AG04449 (cell line): Measurements from ENCODE around the gene VWA2.

Experiments used
- CTCF ChIA-PET: fragments of 350-600 bp; formaldehyde crosslinking; extraction: SDS; loops from one replicate; lab custom pipeline; 2021; ENCODE audit warnings: antibody characterized with exemption; lab: Yijun Ruan, JAX
- POLR2A ChIA-PET: fragments of 400-600, 350-600 bp; formaldehyde crosslinking; extraction: SDS; loops from one replicate; lab custom pipeline; 2020; ENCODE audit warnings: antibody characterized with exemption, inconsistent platforms; lab: Yijun Ruan, JAX
- DNase-seq: peaks from one replicate; pipeline ENCODE4 v3.0.0-alpha.2; 2010; ENCODE audit warnings: low read depth, low spot score
- H3K4me3 ChIP-seq: 2 replicates; pipeline ENCODE4 v1.5.1; 2011; ENCODE audit warnings: low read depth, mild to moderate bottlenecking, control low read depth, low read length
- TF ChIP-seq, protein P1 (sequence below): IDR thresholded peaks from one replicate; pipeline ENCODE4 v1.5.1; 2011; ENCODE audit warnings: mild to moderate bottlenecking, moderate library complexity, low read length, control low read depth, inconsistent platforms; ENCODE audit not compliant: insufficient read depth; ENCODE audit errors: missing control alignments

Gene VWA2

DNA sequence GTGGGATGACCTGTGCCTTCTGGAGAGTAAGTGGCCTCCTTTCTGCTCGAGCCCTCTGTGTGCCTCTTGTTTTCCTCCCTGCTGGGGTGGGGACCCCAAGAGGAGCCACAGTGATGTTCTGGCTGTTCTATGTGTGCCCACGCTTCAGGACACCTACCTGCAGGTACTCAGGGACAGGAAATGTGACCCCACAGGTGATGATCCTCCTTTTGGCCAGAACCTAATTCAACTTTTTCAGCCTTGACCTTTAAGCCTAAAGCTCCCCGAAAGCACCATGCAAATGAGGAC is 70.3 kb downstream of the VWA2 start:
- no peak overlapping the region for H3K4me3 ChIP-seq
- DNase-seq = no peak
- ChIA-PET CTCF (interaction anchor here (0.6 to 1.5 kb wide), 2 partner anchors 21 to 240 kb away, joined by 3 to 4 read pairs; no protein-coding TSS in a partner anchor), POLR2A (no interaction called here)
- TF ChIP-seq, protein P1, sequence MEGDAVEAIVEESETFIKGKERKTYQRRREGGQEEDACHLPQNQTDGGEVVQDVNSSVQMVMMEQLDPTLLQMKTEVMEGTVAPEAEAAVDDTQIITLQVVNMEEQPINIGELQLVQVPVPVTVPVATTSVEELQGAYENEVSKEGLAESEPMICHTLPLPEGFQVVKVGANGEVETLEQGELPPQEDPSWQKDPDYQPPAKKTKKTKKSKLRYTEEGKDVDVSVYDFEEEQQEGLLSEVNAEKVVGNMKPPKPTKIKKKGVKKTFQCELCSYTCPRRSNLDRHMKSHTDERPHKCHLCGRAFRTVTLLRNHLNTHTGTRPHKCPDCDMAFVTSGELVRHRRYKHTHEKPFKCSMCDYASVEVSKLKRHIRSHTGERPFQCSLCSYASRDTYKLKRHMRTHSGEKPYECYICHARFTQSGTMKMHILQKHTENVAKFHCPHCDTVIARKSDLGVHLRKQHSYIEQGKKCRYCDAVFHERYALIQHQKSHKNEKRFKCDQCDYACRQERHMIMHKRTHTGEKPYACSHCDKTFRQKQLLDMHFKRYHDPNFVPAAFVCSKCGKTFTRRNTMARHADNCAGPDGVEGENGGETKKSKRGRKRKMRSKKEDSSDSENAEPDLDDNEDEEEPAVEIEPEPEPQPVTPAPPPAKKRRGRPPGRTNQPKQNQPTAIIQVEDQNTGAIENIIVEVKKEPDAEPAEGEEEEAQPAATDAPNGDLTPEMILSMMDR = no peak

DNA sequence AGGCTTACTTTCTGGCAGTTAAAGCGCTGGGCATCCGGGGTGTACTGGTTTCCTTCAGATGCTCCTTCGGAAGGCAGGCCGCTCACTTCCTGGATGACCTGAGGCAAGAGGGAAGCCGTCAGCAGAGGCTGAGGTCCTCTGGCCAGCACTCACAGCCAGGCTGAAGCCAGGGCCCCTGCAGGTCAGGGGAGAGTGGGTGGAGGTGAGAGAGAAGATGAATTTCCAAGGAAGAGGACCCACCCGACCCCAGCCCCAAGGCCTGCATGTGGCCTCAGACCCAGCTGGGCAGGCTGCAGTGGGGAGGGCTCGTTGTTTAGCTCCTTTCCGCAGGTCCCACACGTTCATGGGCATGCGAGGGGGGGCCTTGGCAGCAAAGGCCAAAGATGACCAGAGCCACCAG is 71.3 kb downstream of the VWA2 start:
- DNase-seq = no peak
- TF ChIP-seq, protein P1 = no peak
- POLR2A ChIA-PET = no interaction called here
- H3K4me3 ChIP-seq = no peak overlapping the region
- CTCF ChIA-PET = no interaction called here

DNA sequence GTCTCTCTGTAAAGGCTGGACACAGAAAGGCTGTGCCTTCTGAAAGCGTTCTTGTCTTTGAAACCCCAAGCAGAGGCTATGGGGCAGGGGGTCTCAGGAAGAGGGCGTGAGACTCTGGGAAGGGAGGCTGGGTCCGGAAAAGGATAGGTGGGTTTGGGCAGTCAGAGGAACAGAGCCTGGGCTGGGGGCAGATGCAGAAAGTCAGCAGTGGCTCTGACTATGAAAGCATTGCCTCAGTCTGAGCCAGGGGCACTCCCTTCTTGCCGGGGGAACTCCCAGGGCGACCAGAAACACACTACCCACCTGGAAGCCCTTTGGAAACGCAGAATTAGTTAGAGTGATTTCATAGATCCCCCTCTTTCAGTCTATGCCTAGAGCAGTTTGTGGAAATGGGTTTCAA is 72.0 kb downstream of the VWA2 start:
- no peak overlapping the region for H3K4me3 ChIP-seq
- POLR2A ChIA-PET = no interaction called here
- no peak for DNase-seq
- CTCF ChIA-PET = no interaction called here
- TF ChIP-seq, protein P1 = no peak

DNA sequence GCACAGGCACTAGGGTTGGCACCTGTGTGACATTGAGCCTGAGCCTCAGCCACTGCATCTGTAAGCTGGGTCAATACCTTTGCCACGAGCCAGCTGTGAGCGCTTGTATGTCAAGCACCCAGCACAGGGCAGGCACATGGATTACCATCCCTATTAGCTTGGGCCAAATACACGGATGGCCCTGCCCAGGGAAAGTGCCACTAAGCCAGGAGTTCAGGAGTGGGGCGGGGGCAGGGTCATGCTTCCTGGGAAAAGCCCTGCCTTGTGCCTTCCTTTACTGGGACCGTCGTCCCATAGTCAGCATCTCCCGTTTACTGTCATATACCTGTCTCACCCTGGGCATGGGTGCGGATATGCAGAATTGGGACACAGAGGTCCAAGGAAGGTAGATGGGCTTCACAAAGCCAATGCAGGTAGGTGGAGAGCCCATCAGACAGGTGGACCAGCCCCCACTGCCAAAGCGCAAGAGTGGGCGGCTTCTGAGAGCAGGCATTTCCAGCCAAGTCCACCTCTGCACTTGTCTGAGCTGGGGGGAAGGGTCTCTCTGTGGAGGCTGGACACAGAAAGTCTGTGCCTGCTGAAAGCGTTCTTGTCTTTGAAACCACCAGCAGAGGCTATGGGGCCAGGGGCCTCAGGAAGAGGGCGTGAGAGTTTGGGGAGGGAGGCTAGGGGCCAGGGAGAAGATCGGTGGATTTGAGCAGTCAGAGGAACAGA is 72.6 kb downstream of the VWA2 start:
- CTCF ChIA-PET = interaction anchor here (1.4 kb wide), 1 partner anchor 7 kb away, joined by 6 read pairs; no protein-coding TSS in a partner anchor
- TF ChIP-seq, protein P1 = no peak
- no peak for DNase-seq
- H3K4me3 ChIP-seq = no peak overlapping the region
- POLR2A ChIA-PET = no interaction called here

DNA sequence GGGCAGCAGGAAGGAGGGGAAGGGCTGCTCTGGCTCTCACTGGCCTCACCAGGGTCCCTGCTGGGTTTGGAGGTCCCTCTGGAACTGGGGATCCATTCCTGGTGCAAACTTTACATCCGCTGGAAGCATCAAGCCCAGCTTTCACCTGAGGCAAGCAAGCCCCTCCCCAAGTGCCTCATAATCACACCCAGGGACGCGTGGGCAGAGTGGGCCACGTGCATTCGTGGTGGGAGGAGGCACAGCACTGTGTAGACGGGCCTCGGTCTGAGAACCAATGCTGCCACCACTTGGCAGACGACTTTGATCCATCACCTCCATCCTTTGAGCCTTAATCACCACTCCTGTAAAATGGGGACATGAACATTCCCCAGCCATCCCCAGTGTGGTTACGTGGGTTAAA is 74.1 kb downstream of the VWA2 start:
- H3K4me3 ChIP-seq = no peak overlapping the region
- no peak for DNase-seq
- TF ChIP-seq, protein P1 = no peak
- POLR2A ChIA-PET = no interaction called here
- CTCF ChIA-PET = interaction anchor here (1.4 kb wide), 1 partner anchor 9 kb away, joined by 6 read pairs; no protein-coding TSS in a partner anchor

DNA sequence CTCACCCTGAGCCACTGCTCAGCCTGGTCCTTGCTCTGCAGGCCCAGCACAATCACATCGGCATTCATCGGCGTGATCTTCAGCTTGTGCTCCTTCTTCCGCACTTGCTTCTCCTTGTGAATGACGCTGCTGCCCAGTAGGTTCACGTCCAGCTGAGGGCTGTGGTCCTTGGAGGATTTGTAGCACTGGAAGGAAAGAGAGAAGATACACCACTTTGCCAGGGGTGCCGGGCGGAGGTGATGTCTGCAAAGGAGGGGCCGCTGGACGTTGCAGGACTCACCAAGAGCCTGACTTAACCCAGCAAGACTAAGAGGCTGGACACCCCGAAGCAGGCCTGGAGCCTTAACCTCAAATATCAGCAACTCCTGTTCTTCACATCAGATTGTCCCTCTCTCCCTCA is 74.8 kb downstream of the VWA2 start:
- CTCF ChIA-PET = no interaction called here
- POLR2A ChIA-PET = no interaction called here
- no peak for DNase-seq
- H3K4me3 ChIP-seq = no peak overlapping the region
- TF ChIP-seq, protein P1 = no peak
